ENCODE measurements around the gene SEZ6L2.
A peak's percentile ranks its signal among the peaks of the same experiment; 100 is the strongest.

SEZ6L2 gene

DNA sequence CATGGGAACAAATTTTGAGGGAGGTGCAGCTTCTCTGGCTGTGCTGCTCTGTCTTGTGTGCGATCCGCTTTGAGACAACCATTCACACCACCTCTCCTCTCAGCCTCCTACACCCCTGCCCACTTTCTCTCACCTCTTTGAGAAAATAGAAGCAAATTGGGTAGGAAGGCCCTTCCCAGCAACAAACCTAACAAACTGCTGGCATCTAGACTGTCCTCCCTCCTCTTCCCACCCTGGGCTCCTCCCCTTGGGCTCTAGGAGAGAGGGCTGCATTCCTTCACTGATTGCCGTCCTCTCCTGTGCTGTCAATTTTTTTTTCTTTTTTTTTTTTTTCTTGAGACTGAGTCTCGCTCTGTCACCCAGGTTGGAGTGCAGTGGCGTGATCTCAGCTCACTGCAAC, 49.8 kb downstream of the SEZ6L2 start:
- TF ChIP-seq, protein P1, sequence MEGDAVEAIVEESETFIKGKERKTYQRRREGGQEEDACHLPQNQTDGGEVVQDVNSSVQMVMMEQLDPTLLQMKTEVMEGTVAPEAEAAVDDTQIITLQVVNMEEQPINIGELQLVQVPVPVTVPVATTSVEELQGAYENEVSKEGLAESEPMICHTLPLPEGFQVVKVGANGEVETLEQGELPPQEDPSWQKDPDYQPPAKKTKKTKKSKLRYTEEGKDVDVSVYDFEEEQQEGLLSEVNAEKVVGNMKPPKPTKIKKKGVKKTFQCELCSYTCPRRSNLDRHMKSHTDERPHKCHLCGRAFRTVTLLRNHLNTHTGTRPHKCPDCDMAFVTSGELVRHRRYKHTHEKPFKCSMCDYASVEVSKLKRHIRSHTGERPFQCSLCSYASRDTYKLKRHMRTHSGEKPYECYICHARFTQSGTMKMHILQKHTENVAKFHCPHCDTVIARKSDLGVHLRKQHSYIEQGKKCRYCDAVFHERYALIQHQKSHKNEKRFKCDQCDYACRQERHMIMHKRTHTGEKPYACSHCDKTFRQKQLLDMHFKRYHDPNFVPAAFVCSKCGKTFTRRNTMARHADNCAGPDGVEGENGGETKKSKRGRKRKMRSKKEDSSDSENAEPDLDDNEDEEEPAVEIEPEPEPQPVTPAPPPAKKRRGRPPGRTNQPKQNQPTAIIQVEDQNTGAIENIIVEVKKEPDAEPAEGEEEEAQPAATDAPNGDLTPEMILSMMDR (IDR thresholded peaks at IDR 0.05; ENCODE audit: low read length) = no peak
- TF ChIP-seq EZH2 (IDR thresholded peaks at IDR 0.05; ENCODE audit: borderline replicate concordance, low read length) = no peak
- H3K4me1 ChIP-seq (ENCODE audit: insufficient read depth, low read length, severe bottlenecking) = no peaks in the 10 kb centered on the region
- H3K79me2 ChIP-seq (ENCODE audit: insufficient read depth, low read length) = no peaks in the 10 kb centered on the region
- no peaks in the 10 kb centered on the region for H3K9me3 ChIP-seq (ENCODE audit: low read length)
- no peak overlapping the region for H3K4me2 ChIP-seq (ENCODE audit: low read length)
- no peak overlapping the region for H2AFZ ChIP-seq (ENCODE audit: low read length)
- H3K9ac ChIP-seq (ENCODE audit: low read length) = no peak overlapping the region
- H3K36me3 ChIP-seq (ENCODE audit: insufficient read depth, low read length) = no peaks in the 10 kb centered on the region
- H3K27me3 ChIP-seq (ENCODE audit: insufficient read depth, low read length) = no peaks in the 10 kb centered on the region
- no peak overlapping the region for H3K27ac ChIP-seq (ENCODE audit: low read depth, low read length, poor library complexity, severe bottlenecking)
- no peaks in the 10 kb centered on the region for H3F3A ChIP-seq (ENCODE audit: insufficient read depth, low read length)
- H4K20me1 ChIP-seq (ENCODE audit: insufficient read depth, low read length) = no peaks in the 10 kb centered on the region
- H3K9me2 ChIP-seq (ENCODE audit: low read depth, low read length) = no peaks in the 10 kb centered on the region
- no peak overlapping the region for H3K4me3 ChIP-seq (ENCODE audit: low read depth, low read length, poor library complexity, severe bottlenecking)

DNA sequence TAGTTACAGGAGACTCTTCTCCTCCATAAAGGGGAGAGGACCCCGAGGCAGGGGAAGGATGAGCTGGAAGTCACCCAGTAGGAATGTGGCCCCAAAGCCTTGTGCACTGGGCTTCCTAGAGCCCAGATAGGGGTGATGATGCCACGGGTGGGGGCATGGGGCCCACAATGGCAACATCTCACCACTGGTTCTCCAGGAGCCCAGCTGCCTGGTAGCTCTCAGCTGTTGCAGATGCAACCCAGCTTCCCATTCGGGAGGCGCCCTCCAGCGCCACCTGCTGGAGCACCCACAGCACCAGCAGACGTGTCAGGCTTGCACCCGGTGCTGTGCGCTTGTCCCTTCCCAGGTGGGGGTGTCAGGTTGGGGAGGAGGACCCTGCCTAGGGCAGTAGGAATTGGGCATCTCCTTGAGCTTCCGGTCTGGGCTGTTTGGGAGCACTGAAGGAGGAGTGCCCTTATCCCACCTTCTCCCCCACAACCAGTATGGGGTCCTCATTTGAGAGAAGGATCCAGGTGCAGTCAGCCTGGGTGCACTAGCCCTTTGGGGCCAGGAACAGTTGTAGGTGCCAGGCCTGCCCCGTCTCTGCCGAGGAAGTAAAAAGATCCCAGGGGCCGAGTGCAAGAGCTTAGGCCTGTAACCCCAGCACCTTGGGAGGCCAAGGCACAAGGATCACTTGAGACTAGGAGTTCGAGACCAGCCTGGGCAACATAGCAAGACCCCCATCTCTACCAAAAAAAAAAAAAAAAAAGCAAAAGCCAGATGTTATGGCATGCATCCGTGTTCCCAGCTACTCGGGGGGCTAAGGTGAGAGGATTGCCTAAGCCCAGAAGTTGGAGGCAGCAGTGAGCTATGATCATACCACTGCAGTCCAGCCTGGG, 50.7 kb downstream of the SEZ6L2 start:
- H2AFZ ChIP-seq (ENCODE audit: low read length) = no peak overlapping the region
- no peaks in the 10 kb centered on the region for H3K79me2 ChIP-seq (ENCODE audit: insufficient read depth, low read length)
- H3K36me3 ChIP-seq (ENCODE audit: insufficient read depth, low read length) = no peaks in the 10 kb centered on the region
- H3F3A ChIP-seq (ENCODE audit: insufficient read depth, low read length) = no peaks in the 10 kb centered on the region
- H3K4me3 ChIP-seq (ENCODE audit: low read depth, low read length, poor library complexity, severe bottlenecking) = no peak overlapping the region
- H3K9ac ChIP-seq (ENCODE audit: low read length) = no peak overlapping the region
- H3K9me3 ChIP-seq (ENCODE audit: low read length) = no peaks in the 10 kb centered on the region
- H3K9me2 ChIP-seq (ENCODE audit: low read depth, low read length) = no peaks in the 10 kb centered on the region
- TF ChIP-seq, protein P1 (IDR thresholded peaks at IDR 0.05; ENCODE audit: low read length) = peak; percentile 93
- TF ChIP-seq EZH2 (IDR thresholded peaks at IDR 0.05; ENCODE audit: borderline replicate concordance, low read length) = no peak
- no peak overlapping the region for H3K27ac ChIP-seq (ENCODE audit: low read depth, low read length, poor library complexity, severe bottlenecking)
- H3K4me2 ChIP-seq (ENCODE audit: low read length) = no peak overlapping the region
- H3K4me1 ChIP-seq (ENCODE audit: insufficient read depth, low read length, severe bottlenecking) = no peaks in the 10 kb centered on the region
- H3K27me3 ChIP-seq (ENCODE audit: insufficient read depth, low read length) = no peaks in the 10 kb centered on the region
- no peaks in the 10 kb centered on the region for H4K20me1 ChIP-seq (ENCODE audit: insufficient read depth, low read length)

DNA sequence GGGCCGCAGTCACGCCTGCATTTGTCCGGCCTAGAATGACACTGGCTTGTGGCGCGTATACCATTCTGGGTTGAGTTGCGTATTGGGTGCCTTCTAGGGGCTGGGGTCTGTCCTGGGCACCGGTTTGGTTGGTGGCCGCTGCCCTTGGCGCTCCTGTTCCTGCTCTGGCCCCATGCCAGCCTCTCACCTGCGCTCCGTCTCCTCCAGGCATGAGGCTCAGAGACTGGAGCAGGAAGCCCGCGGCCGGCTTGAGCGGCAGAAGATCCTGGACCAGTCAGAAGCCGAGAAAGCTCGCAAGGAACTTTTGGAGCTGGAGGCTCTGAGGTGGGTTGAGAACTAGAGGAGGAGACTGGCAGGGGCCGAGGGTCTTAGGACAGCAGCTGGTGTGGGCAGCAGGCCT, 53.7 kb downstream of the SEZ6L2 start:
- Histone ChIP-seq H3K4me3 (ENCODE audit: low read depth, low read length, poor library complexity, severe bottlenecking) (no peak overlapping the region), H3K9me3 (ENCODE audit: low read length) (no peaks in the 10 kb centered on the region), H3K27me3 (ENCODE audit: insufficient read depth, low read length) (no peaks in the 10 kb centered on the region), H3K4me2 (ENCODE audit: low read length) (no peak overlapping the region), H3K27ac (ENCODE audit: low read depth, low read length, poor library complexity, severe bottlenecking) (no peak overlapping the region), H3K79me2 (ENCODE audit: insufficient read depth, low read length) (no peaks in the 10 kb centered on the region), H4K20me1 (ENCODE audit: insufficient read depth, low read length) (no peaks in the 10 kb centered on the region), H3K4me1 (ENCODE audit: insufficient read depth, low read length, severe bottlenecking) (no peaks in the 10 kb centered on the region), H3K36me3 (ENCODE audit: insufficient read depth, low read length) (no peaks in the 10 kb centered on the region), H2AFZ (ENCODE audit: low read length) (no peak overlapping the region), H3K9me2 (ENCODE audit: low read depth, low read length) (no peaks in the 10 kb centered on the region), H3K9ac (ENCODE audit: low read length) (no peak overlapping the region), H3F3A (ENCODE audit: insufficient read depth, low read length) (no peaks in the 10 kb centered on the region)
- TF ChIP-seq, protein P1 (IDR thresholded peaks at IDR 0.05; ENCODE audit: low read length) = no peak
- no peak for TF ChIP-seq EZH2 (IDR thresholded peaks at IDR 0.05; ENCODE audit: borderline replicate concordance, low read length)
